ENCODE results near the gene WIPF1.
A peak's percentile ranks its signal among the peaks of the same experiment; 100 is the strongest.

WIPF1 gene

DNA sequence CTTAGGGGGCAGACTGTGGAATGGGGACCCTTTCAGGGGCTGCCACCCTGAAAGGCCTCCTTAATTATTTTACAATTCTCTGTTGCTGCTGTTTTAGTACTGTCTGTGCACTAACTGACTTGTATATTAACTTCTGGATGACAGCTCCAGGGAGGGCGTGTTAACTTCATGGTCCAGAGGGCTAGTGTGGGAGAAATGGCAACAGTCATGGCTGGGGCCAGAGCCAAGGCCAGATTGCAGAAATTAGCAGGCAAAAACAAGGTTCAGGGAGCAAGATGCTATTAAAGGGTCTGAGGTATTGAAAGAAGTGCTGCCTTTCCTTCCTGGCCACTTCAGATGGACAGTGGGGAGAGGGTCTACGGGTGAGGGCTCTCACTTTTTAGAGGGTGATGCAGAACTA is 9.1 kb downstream of the WIPF1 start:
- Histone ChIP-seq H2AFZ (ENCODE audit: low read depth, low read length) (no peak overlapping the region), H3K79me2 (ENCODE audit: insufficient read depth, low read length) (peaks cover 90% of the 10 kb centered on the region), H4K20me1 (ENCODE audit: insufficient read depth, low read length) (peaks cover 5% of the 10 kb centered on the region; the same call in 1 of the 2 replicates), H3K4me2 (ENCODE audit: insufficient read depth, low read length) (no peak overlapping the region), H3K27me3 (ENCODE audit: insufficient read depth, low read length, poor library complexity) (no peaks in the 10 kb centered on the region), H3K27ac (ENCODE audit: low read length) (peak overlapping the region; percentile 69), H3K9ac (ENCODE audit: low read depth, low read length) (no peak overlapping the region), H3K4me1 (ENCODE audit: insufficient read depth, low read length) (peaks cover 39% of the 10 kb centered on the region), H3K9me3 (ENCODE audit: insufficient read depth, low read length, severe bottlenecking) (no peaks in the 10 kb centered on the region), H3K4me3 (ENCODE audit: low read depth in 1 of 2, low read length in 2 of 2) (no peak overlapping the region), H3K36me3 (ENCODE audit: insufficient read depth, low read length) (peaks cover 70% of the 10 kb centered on the region)
- DNase-seq (no peak), ATAC-seq (ENCODE audit: insufficient read depth, low read depth) (no peak)
- TF ChIP-seq EZH2 (IDR thresholded peaks at IDR 0.05; ENCODE audit: borderline replicate concordance, low read depth, low read length, severe bottlenecking) = no peak
- TF ChIP-seq, protein P1, sequence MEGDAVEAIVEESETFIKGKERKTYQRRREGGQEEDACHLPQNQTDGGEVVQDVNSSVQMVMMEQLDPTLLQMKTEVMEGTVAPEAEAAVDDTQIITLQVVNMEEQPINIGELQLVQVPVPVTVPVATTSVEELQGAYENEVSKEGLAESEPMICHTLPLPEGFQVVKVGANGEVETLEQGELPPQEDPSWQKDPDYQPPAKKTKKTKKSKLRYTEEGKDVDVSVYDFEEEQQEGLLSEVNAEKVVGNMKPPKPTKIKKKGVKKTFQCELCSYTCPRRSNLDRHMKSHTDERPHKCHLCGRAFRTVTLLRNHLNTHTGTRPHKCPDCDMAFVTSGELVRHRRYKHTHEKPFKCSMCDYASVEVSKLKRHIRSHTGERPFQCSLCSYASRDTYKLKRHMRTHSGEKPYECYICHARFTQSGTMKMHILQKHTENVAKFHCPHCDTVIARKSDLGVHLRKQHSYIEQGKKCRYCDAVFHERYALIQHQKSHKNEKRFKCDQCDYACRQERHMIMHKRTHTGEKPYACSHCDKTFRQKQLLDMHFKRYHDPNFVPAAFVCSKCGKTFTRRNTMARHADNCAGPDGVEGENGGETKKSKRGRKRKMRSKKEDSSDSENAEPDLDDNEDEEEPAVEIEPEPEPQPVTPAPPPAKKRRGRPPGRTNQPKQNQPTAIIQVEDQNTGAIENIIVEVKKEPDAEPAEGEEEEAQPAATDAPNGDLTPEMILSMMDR (IDR thresholded peaks at IDR 0.05; ENCODE audit: borderline replicate concordance, extremely low read depth, low read length, poor library complexity, severe bottlenecking) = no peak

DNA sequence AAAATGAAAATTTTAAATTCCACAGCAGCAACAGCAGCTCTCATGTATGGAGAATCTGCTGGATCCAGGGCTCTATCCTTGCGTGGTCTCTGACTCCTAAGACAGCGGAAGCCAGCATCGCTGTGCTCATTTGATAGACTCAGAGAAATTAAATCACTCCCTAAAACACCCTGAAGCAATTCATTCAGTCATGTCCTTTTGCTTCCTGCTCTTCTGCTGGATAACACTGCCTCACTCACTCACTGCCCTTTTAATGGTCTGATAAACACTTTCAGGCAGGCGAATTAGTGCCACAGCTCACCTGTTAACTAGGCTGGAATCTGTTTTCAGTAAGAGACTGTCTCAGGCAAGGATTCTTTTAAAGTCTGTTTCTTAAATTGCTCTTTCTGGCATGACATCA is 10.0 kb downstream of the WIPF1 start:
- no peak for TF ChIP-seq EZH2 (IDR thresholded peaks at IDR 0.05; ENCODE audit: borderline replicate concordance, low read depth, low read length, severe bottlenecking)
- TF ChIP-seq, protein P1 (IDR thresholded peaks at IDR 0.05; ENCODE audit: borderline replicate concordance, extremely low read depth, low read length, poor library complexity, severe bottlenecking) = no peak

DNA sequence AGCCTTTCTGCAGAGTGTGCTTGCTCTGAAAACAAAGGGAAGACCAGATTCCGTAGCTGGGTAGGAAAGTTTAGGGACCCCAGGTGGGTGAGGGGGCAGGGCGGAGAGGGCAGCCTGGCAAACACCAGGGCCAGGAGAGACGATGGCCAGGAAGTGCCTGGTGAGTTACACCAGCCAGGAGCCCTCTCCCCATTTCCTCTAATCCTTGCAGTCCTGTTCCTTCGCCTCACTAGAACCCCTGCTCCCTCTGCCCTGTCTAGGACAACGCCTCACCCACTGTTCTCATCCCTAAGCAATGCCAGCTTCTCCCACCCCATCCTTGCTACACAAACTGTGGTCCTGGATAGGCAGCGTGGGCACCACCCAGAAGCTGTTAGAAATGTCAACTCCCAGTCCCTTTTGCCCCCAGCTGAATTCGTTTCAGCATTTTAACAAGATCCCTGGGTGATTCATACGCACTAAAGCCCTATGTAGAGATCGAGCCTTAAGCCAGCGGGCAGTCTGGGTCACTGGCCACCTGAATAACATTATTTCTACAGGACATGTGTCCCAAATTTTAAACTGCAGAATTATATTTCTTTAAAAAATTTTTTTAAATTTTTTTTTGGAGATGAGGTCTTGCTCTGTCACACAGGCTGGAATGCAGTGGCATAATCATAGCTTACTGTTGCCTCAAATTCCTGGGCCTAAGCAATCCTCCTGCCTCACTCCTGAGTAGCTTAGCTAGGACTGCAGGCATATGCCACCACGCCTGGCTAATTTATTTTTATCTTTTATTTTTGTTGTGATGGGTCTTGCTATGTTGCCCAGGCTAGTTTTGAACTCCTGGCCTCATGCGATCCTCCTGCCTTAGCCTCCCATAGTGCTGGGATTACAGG is 10.9 kb downstream of the WIPF1 start:
- Histone ChIP-seq H3K27ac (ENCODE audit: low read length) (peak overlapping the region; percentile 69), H3K9ac (ENCODE audit: low read depth, low read length) (no peak overlapping the region; the same call in 1 of the 2 replicates), H3K36me3 (ENCODE audit: insufficient read depth, low read length) (peaks cover 82% of the 10 kb centered on the region), H3K27me3 (ENCODE audit: insufficient read depth, low read length, poor library complexity) (no peaks in the 10 kb centered on the region), H3K4me2 (ENCODE audit: insufficient read depth, low read length) (no peak overlapping the region), H3K4me3 (ENCODE audit: low read depth in 1 of 2, low read length in 2 of 2) (no peak overlapping the region), H4K20me1 (ENCODE audit: insufficient read depth, low read length) (peaks cover 5% of the 10 kb centered on the region; the same call in 1 of the 2 replicates), H2AFZ (ENCODE audit: low read depth, low read length) (no peak overlapping the region), H3K9me3 (ENCODE audit: insufficient read depth, low read length, severe bottlenecking) (no peaks in the 10 kb centered on the region), H3K4me1 (ENCODE audit: insufficient read depth, low read length) (peaks cover 22% of the 10 kb centered on the region), H3K79me2 (ENCODE audit: insufficient read depth, low read length) (peaks cover 89% of the 10 kb centered on the region)
- ATAC-seq (ENCODE audit: insufficient read depth, low read depth) (no peak), DNase-seq (no peak)
- TF ChIP-seq EZH2 (IDR thresholded peaks at IDR 0.05; ENCODE audit: borderline replicate concordance, low read depth, low read length, severe bottlenecking) = no peak
- TF ChIP-seq, protein P1 (IDR thresholded peaks at IDR 0.05; ENCODE audit: borderline replicate concordance, extremely low read depth, low read length, poor library complexity, severe bottlenecking) = no peak

More for the DNA sequence above, 10.0 kb downstream of the WIPF1 start:
- H4K20me1 ChIP-seq (ENCODE audit: insufficient read depth, low read length) = peaks cover 5% of the 10 kb centered on the region; the same call in 1 of the 2 replicates
- no peaks in the 10 kb centered on the region for H3K27me3 ChIP-seq (ENCODE audit: insufficient read depth, low read length, poor library complexity)
- ATAC-seq (ENCODE audit: insufficient read depth, low read depth) (no peak), DNase-seq (no peak)
- H3K79me2 ChIP-seq (ENCODE audit: insufficient read depth, low read length) = peaks cover 91% of the 10 kb centered on the region
- H2AFZ ChIP-seq (ENCODE audit: low read depth, low read length) = no peak overlapping the region
- H3K9me3 ChIP-seq (ENCODE audit: insufficient read depth, low read length, severe bottlenecking) = no peaks in the 10 kb centered on the region
- no peak overlapping the region for H3K9ac ChIP-seq (ENCODE audit: low read depth, low read length)
- no peak overlapping the region for H3K4me3 ChIP-seq (ENCODE audit: low read depth in 1 of 2, low read length in 2 of 2)
- no peak overlapping the region for H3K4me2 ChIP-seq (ENCODE audit: insufficient read depth, low read length)
- peak overlapping the region; percentile 69 for H3K27ac ChIP-seq (ENCODE audit: low read length)
- peaks cover 30% of the 10 kb centered on the region for H3K4me1 ChIP-seq (ENCODE audit: insufficient read depth, low read length)
- peaks cover 78% of the 10 kb centered on the region for H3K36me3 ChIP-seq (ENCODE audit: insufficient read depth, low read length)
